GM12891 (cell line): ENCODE results near the gene UNG.

Source experiments
- PAX5 ChIP-seq: IDR thresholded peaks from 2 replicates; pipeline ENCODE4 v1.6.1; 2011; ENCODE audit warnings: low read length, moderate library complexity, mild to moderate bottlenecking; ENCODE audit not compliant: insufficient read depth, severe bottlenecking
- POLR2A ChIP-seq: IDR thresholded peaks from 2 replicates; pipeline ENCODE4 v1.6.1; 2011; ENCODE audit warnings: low read depth, low read length, control low read depth
- POLR2AphosphoS5 ChIP-seq: IDR thresholded peaks from 2 replicates; pipeline ENCODE4 v1.6.1; 2011; ENCODE audit warnings: low read depth, low read length, control low read depth
- POU2F2 ChIP-seq: IDR thresholded peaks from 2 replicates; pipeline ENCODE4 v1.6.1; 2011; ENCODE audit warnings: low read depth, mild to moderate bottlenecking, control low read depth, low read length, moderate library complexity
- SPI1 ChIP-seq: IDR thresholded peaks from 2 replicates; pipeline ENCODE4 v1.6.1; 2011; ENCODE audit warnings: low read depth, low read length, control low read depth
- TAF1 ChIP-seq: IDR thresholded peaks from 2 replicates; pipeline ENCODE4 v1.6.1; 2011; ENCODE audit warnings: low read depth, low read length, control low read depth

GRCh38 chr12:109084425-109084824 is 13.0 kb upstream of the UNG start:
- TF ChIP-seq POLR2A (no peak), POLR2AphosphoS5 (no peak), TAF1 (no peak), PAX5 (no peak), SPI1 (no peak), POU2F2 (no peak)
